HepG2 (cell line): ENCODE data around the gene BLVRA. TPM values are rescaled to one million over a fixed set of nuclear protein-coding genes. Genes with fewer than 3 reads are reported as not detected.

ENCODE experiments used
- CBX1 ChIP-seq: IDR thresholded peaks from one replicate; pipeline ENCODE4 v1.6.1; 2016; ENCODE audit warnings: antibody characterized with exemption, low read depth
- ETV5 ChIP-seq: IDR thresholded peaks from 2 replicates; pipeline ENCODE4 v1.6.1; 2018; ENCODE audit warnings: missing biosample characterization, missing genetic modification reagents, inconsistent platforms, borderline replicate concordance
- HNRNPLL ChIP-seq: fragments of 200-400 bp; formaldehyde crosslinking; IDR thresholded peaks from 2 replicates; pipeline ENCODE4 v1.6.1; 2017; ENCODE audit warnings: mild to moderate bottlenecking, low read depth, low read length; ENCODE audit not compliant: poor library complexity, severe bottlenecking
- MBNL3 ChIP-seq: fragments of 250-450 bp; sonication (Bioruptor Pico); conservative IDR thresholded peaks from 2 replicates; pipeline ENCODE4 v1.8.0; 2022; ENCODE audit warnings: mild to moderate bottlenecking, inconsistent platforms
- POLR2A ChIP-seq, 2 experiments: IDR thresholded peaks; 2 replicates each; pipeline ENCODE4 v1.6.1; 2011; ENCODE audit warnings: low read depth in 2 of 2, low read length in 2 of 2, mild to moderate bottlenecking in 1 of 2, moderate library complexity in 1 of 2; ENCODE audit not compliant: insufficient read depth in 1 of 2
- RAD51 ChIP-seq: fragments of 450-650 bp; IDR thresholded peaks from 2 replicates; pipeline ENCODE4 v1.6.1; 2016; ENCODE audit warnings: borderline replicate concordance
- SP4 ChIP-seq: sonication (generic); formaldehyde crosslinking; IDR thresholded peaks from 2 replicates; pipeline ENCODE4 v1.8.1; 2023; ENCODE audit warnings: mild to moderate bottlenecking, missing genetic modification reagents
- TBX3 ChIP-seq: fragments of 450-650 bp; IDR thresholded peaks from 2 replicates; pipeline ENCODE4 v1.6.1; 2017; ENCODE audit warnings: antibody characterized with exemption, mild to moderate bottlenecking, inconsistent platforms, borderline replicate concordance
- ZKSCAN8 ChIP-seq: IDR thresholded peaks from 2 replicates; pipeline ENCODE4 v1.6.1; 2016; ENCODE audit warnings: borderline replicate concordance, missing genetic modification reagents, missing compliant biosample characterization
- ZNF160 ChIP-seq: sonication (generic); formaldehyde crosslinking; IDR thresholded peaks from 2 replicates; pipeline ENCODE4 v1.8.0; 2022; ENCODE audit warnings: mild to moderate bottlenecking, inconsistent platforms, missing genetic modification reagents
- ZNF260 ChIP-seq: sonication (generic); formaldehyde crosslinking; IDR thresholded peaks from 2 replicates; pipeline ENCODE4 v1.4.0; 2020; ENCODE audit warnings: missing genetic modification reagents, low read depth, mild to moderate bottlenecking, borderline replicate concordance
- ZNF274 ChIP-seq: sonication (generic); formaldehyde crosslinking; IDR thresholded peaks from 2 replicates; pipeline ENCODE4 v1.5.1; 2020; ENCODE audit warnings: mild to moderate bottlenecking, missing genetic modification reagents
- ZNF484 ChIP-seq: sonication (generic); formaldehyde crosslinking; IDR thresholded peaks from 2 replicates; pipeline ENCODE4 v1.5.1; 2020; ENCODE audit warnings: mild to moderate bottlenecking, low read depth, missing genetic modification reagents, borderline replicate concordance
- ZNF557 ChIP-seq: sonication (generic); formaldehyde crosslinking; IDR thresholded peaks from 2 replicates; pipeline ENCODE4 v1.4.0; 2020; ENCODE audit warnings: missing genetic modification reagents
- polyA plus RNA-seq, 8 experiments: library from polyadenylated mRNA; depleted of rRNA in 3 of 8; stranded (reverse) in 7 of 8; unstranded in 1 of 8; fragments of >200 nt; fragmentation: Illumina TruSeq in 4 of 8; extraction: Trizol in 4 of 8; gene quantifications; 2 replicates each; pipeline versions ENCODE4 v1.2.1 to v1.2.3, GENCODE V29; 2011 to 2016; ENCODE audit warnings: low read depth in 4 of 8, missing spikeins in 1 of 8, mixed read lengths in 1 of 8; ENCODE audit not compliant: insufficient read depth in 1 of 8
- total RNA-seq, 5 experiments: library from RNA; depleted of rRNA; stranded (reverse); fragments of >200 nt; fragmentation: Illumina TruSeq; extraction: Trizol; gene quantifications; 2 replicates each; pipeline ENCODE4 v1.2.3, GENCODE V29; 2016; ENCODE audit warnings: low read depth in 1 of 5
- TF ChIP-seq, protein P1 (sequence below): sonication (generic); formaldehyde crosslinking; IDR thresholded peaks from 2 replicates; pipeline ENCODE4 v1.4.0; 2020; ENCODE audit warnings: missing genetic modification reagents, borderline replicate concordance
- TF ChIP-seq, protein P2 (sequence below): IDR thresholded peaks from 2 replicates; pipeline ENCODE4 v1.6.1; 2016; ENCODE audit warnings: missing compliant biosample characterization, missing genetic modification reagents, borderline replicate concordance
- TF ChIP-seq, protein P3 (sequence below): sonication (generic); formaldehyde crosslinking; IDR thresholded peaks from 2 replicates; pipeline ENCODE4 v1.4.0; 2020; ENCODE audit warnings: missing genetic modification reagents, borderline replicate concordance
- TF ChIP-seq, protein P4 (sequence below): sonication (generic); formaldehyde crosslinking; conservative IDR thresholded peaks from 2 replicates; pipeline ENCODE4 v1.4.0; 2020; ENCODE audit warnings: missing genetic modification reagents
- TF ChIP-seq, protein P5 (sequence below): sonication (generic); formaldehyde crosslinking; IDR thresholded peaks from 2 replicates; pipeline ENCODE4 v1.5.0; 2020; ENCODE audit warnings: mild to moderate bottlenecking, missing genetic modification reagents

Gene BLVRA
- total and polyA plus RNA-seq, 2 of the 13 experiments (the other 11 are each of a cell fraction or from before 2014, with no cell fraction given) = 39.2 to 64.2 TPM

DNA sequence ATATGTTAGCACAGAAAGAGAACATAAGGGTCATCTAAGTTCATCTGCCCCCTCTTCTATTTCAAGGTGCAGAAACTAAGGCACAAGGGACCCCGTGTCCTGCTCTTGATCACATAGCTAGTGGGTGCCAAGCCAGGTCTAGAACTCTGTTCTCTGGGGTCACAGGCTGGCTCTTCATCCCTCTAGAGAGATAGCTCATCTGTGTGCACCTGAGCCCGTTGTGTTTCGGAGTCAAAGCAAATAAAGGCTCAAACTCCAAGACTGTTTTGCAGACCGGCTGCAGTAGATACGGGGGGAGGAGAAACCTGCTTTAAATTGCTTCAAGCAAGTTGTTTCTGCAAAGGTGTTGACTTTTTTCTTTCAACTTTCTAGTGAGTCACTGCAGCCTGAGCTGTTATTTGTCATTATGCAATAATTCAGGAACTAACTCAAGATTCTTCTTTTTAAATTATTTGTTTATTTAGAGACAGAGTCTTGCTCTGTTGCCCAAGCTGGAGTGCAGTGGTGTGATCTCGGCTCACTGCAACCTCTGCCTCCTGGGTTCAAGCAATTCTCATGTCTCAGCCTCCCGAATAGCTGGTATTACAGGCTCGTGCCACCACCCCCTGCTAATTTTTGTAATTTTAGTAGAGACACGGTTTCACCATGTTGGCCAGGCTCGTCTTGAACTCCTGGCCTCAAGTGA is 6.5 kb downstream of the BLVRA start (continued):
- TF ChIP-seq, protein P1, sequence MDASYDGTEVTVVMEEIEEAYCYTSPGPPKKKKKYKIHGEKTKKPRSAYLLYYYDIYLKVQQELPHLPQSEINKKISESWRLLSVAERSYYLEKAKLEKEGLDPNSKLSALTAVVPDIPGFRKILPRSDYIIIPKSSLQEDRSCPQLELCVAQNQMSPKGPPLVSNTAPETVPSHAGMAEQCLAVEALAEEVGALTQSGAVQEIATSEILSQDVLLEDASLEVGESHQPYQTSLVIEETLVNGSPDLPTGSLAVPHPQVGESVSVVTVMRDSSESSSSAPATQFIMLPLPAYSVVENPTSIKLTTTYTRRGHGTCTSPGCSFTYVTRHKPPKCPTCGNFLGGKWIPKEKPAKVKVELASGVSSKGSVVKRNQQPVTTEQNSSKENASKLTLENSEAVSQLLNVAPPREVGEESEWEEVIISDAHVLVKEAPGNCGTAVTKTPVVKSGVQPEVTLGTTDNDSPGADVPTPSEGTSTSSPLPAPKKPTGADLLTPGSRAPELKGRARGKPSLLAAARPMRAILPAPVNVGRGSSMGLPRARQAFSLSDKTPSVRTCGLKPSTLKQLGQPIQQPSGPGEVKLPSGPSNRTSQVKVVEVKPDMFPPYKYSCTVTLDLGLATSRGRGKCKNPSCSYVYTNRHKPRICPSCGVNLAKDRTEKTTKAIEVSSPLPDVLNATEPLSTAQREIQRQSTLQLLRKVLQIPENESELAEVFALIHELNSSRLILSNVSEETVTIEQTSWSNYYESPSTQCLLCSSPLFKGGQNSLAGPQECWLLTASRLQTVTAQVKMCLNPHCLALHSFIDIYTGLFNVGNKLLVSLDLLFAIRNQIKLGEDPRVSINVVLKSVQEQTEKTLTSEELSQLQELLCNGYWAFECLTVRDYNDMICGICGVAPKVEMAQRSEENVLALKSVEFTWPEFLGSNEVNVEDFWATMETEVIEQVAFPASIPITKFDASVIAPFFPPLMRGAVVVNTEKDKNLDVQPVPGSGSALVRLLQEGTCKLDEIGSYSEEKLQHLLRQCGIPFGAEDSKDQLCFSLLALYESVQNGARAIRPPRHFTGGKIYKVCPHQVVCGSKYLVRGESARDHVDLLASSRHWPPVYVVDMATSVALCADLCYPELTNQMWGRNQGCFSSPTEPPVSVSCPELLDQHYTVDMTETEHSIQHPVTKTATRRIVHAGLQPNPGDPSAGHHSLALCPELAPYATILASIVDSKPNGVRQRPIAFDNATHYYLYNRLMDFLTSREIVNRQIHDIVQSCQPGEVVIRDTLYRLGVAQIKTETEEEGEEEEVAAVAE (CRISPR knock-in tag) = no peak
- no peak for TF ChIP-seq MBNL3 (CRISPR knock-in tag)
- TF ChIP-seq ZNF557 (CRISPR knock-in tag) = no peak
- no peak for TF ChIP-seq ZNF274 (CRISPR knock-in tag)
- no peak for TF ChIP-seq TBX3
- TF ChIP-seq SP4 (CRISPR knock-in tag) = 0 out of 2 replicates have a peak, but pooled peaks have one; percentile 34
- TF ChIP-seq ZNF484 (CRISPR knock-in tag) = no peak
- no peak for TF ChIP-seq ZNF160 (CRISPR knock-in tag)
- no peak for TF ChIP-seq POLR2A (IDR thresholded peaks at IDR 0.05; ENCODE audit: insufficient read depth in 1 of 2, low read depth in 2 of 2, low read length in 2 of 2)
- TF ChIP-seq, protein P2, sequence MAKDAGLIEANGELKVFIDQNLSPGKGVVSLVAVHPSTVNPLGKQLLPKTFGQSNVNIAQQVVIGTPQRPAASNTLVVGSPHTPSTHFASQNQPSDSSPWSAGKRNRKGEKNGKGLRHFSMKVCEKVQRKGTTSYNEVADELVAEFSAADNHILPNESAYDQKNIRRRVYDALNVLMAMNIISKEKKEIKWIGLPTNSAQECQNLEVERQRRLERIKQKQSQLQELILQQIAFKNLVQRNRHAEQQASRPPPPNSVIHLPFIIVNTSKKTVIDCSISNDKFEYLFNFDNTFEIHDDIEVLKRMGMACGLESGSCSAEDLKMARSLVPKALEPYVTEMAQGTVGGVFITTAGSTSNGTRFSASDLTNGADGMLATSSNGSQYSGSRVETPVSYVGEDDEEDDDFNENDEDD (CRISPR knock-in tag) = no peak
- TF ChIP-seq, protein P3, sequence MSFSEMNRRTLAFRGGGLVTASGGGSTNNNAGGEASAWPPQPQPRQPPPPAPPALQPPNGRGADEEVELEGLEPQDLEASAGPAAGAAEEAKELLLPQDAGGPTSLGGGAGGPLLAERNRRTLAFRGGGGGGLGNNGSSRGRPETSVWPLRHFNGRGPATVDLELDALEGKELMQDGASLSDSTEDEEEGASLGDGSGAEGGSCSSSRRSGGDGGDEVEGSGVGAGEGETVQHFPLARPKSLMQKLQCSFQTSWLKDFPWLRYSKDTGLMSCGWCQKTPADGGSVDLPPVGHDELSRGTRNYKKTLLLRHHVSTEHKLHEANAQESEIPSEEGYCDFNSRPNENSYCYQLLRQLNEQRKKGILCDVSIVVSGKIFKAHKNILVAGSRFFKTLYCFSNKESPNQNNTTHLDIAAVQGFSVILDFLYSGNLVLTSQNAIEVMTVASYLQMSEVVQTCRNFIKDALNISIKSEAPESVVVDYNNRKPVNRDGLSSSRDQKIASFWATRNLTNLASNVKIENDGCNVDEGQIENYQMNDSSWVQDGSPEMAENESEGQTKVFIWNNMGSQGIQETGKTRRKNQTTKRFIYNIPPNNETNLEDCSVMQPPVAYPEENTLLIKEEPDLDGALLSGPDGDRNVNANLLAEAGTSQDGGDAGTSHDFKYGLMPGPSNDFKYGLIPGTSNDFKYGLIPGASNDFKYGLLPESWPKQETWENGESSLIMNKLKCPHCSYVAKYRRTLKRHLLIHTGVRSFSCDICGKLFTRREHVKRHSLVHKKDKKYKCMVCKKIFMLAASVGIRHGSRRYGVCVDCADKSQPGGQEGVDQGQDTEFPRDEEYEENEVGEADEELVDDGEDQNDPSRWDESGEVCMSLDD = no peak
- no peak for TF ChIP-seq HNRNPLL
- peak; percentile 42; the same call in 1 of the 2 replicates for TF ChIP-seq ETV5 (CRISPR knock-in tag)
- 0 out of 2 replicates have a peak, but pooled peaks have one; percentile 28 for TF ChIP-seq ZKSCAN8 (CRISPR knock-in tag)
- TF ChIP-seq, protein P4, sequence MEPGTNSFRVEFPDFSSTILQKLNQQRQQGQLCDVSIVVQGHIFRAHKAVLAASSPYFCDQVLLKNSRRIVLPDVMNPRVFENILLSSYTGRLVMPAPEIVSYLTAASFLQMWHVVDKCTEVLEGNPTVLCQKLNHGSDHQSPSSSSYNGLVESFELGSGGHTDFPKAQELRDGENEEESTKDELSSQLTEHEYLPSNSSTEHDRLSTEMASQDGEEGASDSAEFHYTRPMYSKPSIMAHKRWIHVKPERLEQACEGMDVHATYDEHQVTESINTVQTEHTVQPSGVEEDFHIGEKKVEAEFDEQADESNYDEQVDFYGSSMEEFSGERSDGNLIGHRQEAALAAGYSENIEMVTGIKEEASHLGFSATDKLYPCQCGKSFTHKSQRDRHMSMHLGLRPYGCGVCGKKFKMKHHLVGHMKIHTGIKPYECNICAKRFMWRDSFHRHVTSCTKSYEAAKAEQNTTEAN (CRISPR knock-in tag) = no peak
- TF ChIP-seq, protein P5, sequence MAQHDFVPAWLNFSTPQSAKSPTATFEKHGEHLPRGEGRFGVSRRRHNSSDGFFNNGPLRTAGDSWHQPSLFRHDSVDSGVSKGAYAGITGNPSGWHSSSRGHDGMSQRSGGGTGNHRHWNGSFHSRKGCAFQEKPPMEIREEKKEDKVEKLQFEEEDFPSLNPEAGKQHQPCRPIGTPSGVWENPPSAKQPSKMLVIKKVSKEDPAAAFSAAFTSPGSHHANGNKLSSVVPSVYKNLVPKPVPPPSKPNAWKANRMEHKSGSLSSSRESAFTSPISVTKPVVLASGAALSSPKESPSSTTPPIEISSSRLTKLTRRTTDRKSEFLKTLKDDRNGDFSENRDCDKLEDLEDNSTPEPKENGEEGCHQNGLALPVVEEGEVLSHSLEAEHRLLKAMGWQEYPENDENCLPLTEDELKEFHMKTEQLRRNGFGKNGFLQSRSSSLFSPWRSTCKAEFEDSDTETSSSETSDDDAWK (CRISPR knock-in tag) = no peak
- TF ChIP-seq ZNF260 (CRISPR knock-in tag) = no peak
- no peak for TF ChIP-seq CBX1
- no peak for TF ChIP-seq RAD51
